ENCODE measurements around the gene MRC1. TPM values are rescaled to one million over a fixed set of nuclear protein-coding genes. Genes with fewer than 3 reads are reported as not detected.
A peak's percentile ranks its signal among the peaks of the same experiment; 100 is the strongest.

Gene MRC1
- total and polyA plus RNA-seq, 2 experiments from 2014 or later: not detected

- H3K9ac ChIP-seq: peak overlapping the region; percentile 52
- H3K27me3 ChIP-seq (replicated peaks; ENCODE audit: insufficient read depth): no peaks in the 10 kb centered on the region
- H3K27ac ChIP-seq: peak overlapping the region; percentile 55
- no peaks in the 10 kb centered on the region for H3K79me2 ChIP-seq (ENCODE audit: insufficient read depth)
- peak overlapping the region; percentile 88 for H2AFZ ChIP-seq
- peaks cover 25% of the 10 kb centered on the region for H3F3A ChIP-seq (ENCODE audit: insufficient read depth)
- H3K4me1 ChIP-seq (ENCODE audit: insufficient read depth): peaks cover 28% of the 10 kb centered on the region
- no peak for TF ChIP-seq EZH2phosphoT487 (IDR thresholded peaks at IDR 0.05; ENCODE audit: insufficient read depth, low read depth)
- TF ChIP-seq EZH2 (IDR thresholded peaks at IDR 0.05; ENCODE audit: insufficient read depth, poor library complexity, severe bottlenecking): no peak
- H3K4me3 ChIP-seq: peak overlapping the region; percentile 70
- no peaks in the 10 kb centered on the region for H3K9me3 ChIP-seq (ENCODE audit: low read depth)
- no peaks in the 10 kb centered on the region for H3K9me2 ChIP-seq (ENCODE audit: insufficient read depth)
- H3K36me3 ChIP-seq (ENCODE audit: low read depth): no peaks in the 10 kb centered on the region
- peak overlapping the region; percentile 91 for H3K4me2 ChIP-seq (ENCODE audit: unreplicated experiment)
- WGBS, 2 experiments (ENCODE audit: low coverage in 1 of 2, low lambda C conversion rate in 2 of 2, missing lambda C conversion rate in 2 of 2): 4 to 6% methylated on average over 8 of the region's 8 CpGs
- in situ Hi-C loops (cut with MboI): no loop called here
- peak; percentile 75 for DNase-seq
- no peaks in the 10 kb centered on the region for H4K20me1 ChIP-seq (ENCODE audit: insufficient read depth)
Observed at GRCh38 chr10:17836942-17837341, 27.8 kb downstream of the MRC1 start.

DNA sequence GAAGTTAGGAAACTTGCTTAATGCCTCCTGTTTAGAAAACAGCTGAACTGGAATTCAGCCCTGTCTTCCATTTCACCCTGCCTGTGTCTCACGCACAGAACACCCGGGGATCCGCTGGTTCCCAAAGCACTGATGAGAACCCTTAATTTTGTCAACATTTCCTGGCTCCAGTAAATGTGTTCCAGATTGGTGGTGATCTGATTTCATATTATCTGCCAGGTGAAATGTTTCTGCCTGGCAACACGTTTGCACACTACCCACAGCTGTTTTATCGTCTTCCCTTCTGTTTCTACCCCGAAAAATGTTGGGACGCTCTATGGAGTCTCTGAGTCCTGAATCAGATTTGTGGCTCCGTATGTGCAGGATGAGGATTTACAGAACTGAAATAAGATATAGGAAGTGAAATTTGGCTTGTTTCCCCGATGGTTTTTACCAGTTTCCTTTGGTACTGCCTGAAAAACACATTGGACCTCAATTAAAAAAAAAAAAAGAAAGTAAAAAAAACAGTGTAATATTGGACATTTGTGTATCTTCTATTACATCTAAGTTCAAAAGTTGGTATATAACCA lies 29.0 kb downstream of the MRC1 start:
- no peak overlapping the region for H3K9ac ChIP-seq
- H3K36me3 ChIP-seq (ENCODE audit: low read depth): no peaks in the 10 kb centered on the region
- H2AFZ ChIP-seq: no peak overlapping the region
- H3K4me1 ChIP-seq (ENCODE audit: insufficient read depth): peaks cover 28% of the 10 kb centered on the region
- H3K27ac ChIP-seq: no peak overlapping the region
- no peak for DNase-seq
- no peaks in the 10 kb centered on the region for H3K9me2 ChIP-seq (ENCODE audit: insufficient read depth)
- H3K9me3 ChIP-seq (ENCODE audit: low read depth): no peaks in the 10 kb centered on the region
- no peak overlapping the region for H3K4me3 ChIP-seq
- no peaks in the 10 kb centered on the region for H3K27me3 ChIP-seq (replicated peaks; ENCODE audit: insufficient read depth)
- 66 to 70% methylated on average over 9 of the region's 9 CpGs for WGBS, 2 experiments (ENCODE audit: low coverage in 1 of 2, low lambda C conversion rate in 2 of 2, missing lambda C conversion rate in 2 of 2)
- TF ChIP-seq EZH2phosphoT487 (IDR thresholded peaks at IDR 0.05; ENCODE audit: insufficient read depth, low read depth) (no peak), EZH2 (IDR thresholded peaks at IDR 0.05; ENCODE audit: insufficient read depth, poor library complexity, severe bottlenecking) (no peak)
- H4K20me1 ChIP-seq (ENCODE audit: insufficient read depth): no peaks in the 10 kb centered on the region
- H3K4me2 ChIP-seq (ENCODE audit: unreplicated experiment): no peak overlapping the region
- in situ Hi-C loops (cut with MboI): no loop called here
- H3K79me2 ChIP-seq (ENCODE audit: insufficient read depth): no peaks in the 10 kb centered on the region
- peaks cover 25% of the 10 kb centered on the region for H3F3A ChIP-seq (ENCODE audit: insufficient read depth)

DNA sequence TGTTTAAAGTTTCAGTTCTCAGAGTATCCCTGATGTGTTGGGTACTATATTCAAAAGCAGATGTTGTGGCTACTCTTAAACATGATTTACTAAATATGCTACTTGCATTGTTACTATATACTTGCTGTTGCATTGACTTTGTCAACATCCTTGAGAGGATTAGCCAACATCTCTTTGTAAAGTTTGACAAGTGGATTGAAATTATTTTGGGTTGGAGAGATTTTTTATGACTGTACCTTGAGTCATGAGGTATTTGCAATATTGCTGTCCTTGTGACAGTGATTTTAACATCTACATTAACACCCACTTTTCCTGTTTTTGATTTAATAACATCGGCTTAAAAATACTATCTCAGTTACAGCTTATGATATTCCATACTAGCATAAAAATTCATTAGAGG lies 31.9 kb downstream of the MRC1 start:
- Histone ChIP-seq H4K20me1 (ENCODE audit: insufficient read depth) (no peaks in the 10 kb centered on the region), H3K4me2 (ENCODE audit: unreplicated experiment) (peak overlapping the region; percentile 4), H3F3A (ENCODE audit: insufficient read depth) (peaks cover 19% of the 10 kb centered on the region), H3K9me2 (ENCODE audit: insufficient read depth) (no peaks in the 10 kb centered on the region), H3K27ac (no peak overlapping the region), H3K4me1 (ENCODE audit: insufficient read depth) (peaks cover 16% of the 10 kb centered on the region), H3K4me3 (no peak overlapping the region), H3K27me3 (replicated peaks; ENCODE audit: insufficient read depth) (no peaks in the 10 kb centered on the region), H3K36me3 (ENCODE audit: low read depth) (no peaks in the 10 kb centered on the region), H2AFZ (no peak overlapping the region), H3K9ac (no peak overlapping the region), H3K79me2 (ENCODE audit: insufficient read depth) (no peaks in the 10 kb centered on the region), H3K9me3 (ENCODE audit: low read depth) (no peaks in the 10 kb centered on the region)
- in situ Hi-C loops (cut with MboI): no loop called here
- no peak for TF ChIP-seq EZH2 (IDR thresholded peaks at IDR 0.05; ENCODE audit: insufficient read depth, poor library complexity, severe bottlenecking)
- WGBS, 2 experiments (ENCODE audit: low coverage in 1 of 2, low lambda C conversion rate in 2 of 2, missing lambda C conversion rate in 2 of 2): 22 to 43% methylated on average over 1 of the region's 1 CpG
- DNase-seq: peak; percentile 46

GRCh38 chr10:17842641-17843040 lies 33.5 kb downstream of the MRC1 start:
- Histone ChIP-seq H3K79me2 (ENCODE audit: insufficient read depth) (no peaks in the 10 kb centered on the region), H3K9me3 (ENCODE audit: low read depth) (no peaks in the 10 kb centered on the region), H3K4me3 (no peak overlapping the region), H3K9ac (no peak overlapping the region), H4K20me1 (ENCODE audit: insufficient read depth) (no peaks in the 10 kb centered on the region), H3K27ac (no peak overlapping the region), H3K36me3 (ENCODE audit: low read depth) (no peaks in the 10 kb centered on the region), H2AFZ (no peak overlapping the region), H3K27me3 (replicated peaks; ENCODE audit: insufficient read depth) (no peaks in the 10 kb centered on the region), H3F3A (ENCODE audit: insufficient read depth) (peaks cover 9% of the 10 kb centered on the region; the same call in 1 of the 2 replicates), H3K4me2 (ENCODE audit: unreplicated experiment) (no peak overlapping the region), H3K4me1 (ENCODE audit: insufficient read depth) (peaks cover 10% of the 10 kb centered on the region; the same call in 1 of the 2 replicates), H3K9me2 (ENCODE audit: insufficient read depth) (no peaks in the 10 kb centered on the region)
- 96 to 97% methylated on average over 5 of the region's 5 CpGs for WGBS, 2 experiments (ENCODE audit: low coverage in 1 of 2, low lambda C conversion rate in 2 of 2, missing lambda C conversion rate in 2 of 2)
- in situ Hi-C loops (cut with MboI): no loop called here
- TF ChIP-seq EZH2phosphoT487 (IDR thresholded peaks at IDR 0.05; ENCODE audit: insufficient read depth, low read depth) (no peak), EZH2 (IDR thresholded peaks at IDR 0.05; ENCODE audit: insufficient read depth, poor library complexity, severe bottlenecking) (no peak)
- DNase-seq: no peak
